ENCODE results near the gene VSIG10L.

The VSIG10L gene

GRCh38 chr19:51311351-51312257, 30.3 kb downstream of the VSIG10L start, which contains the start of gene IGLON5:
TSS of gene IGLON5 (plus strand) at chr19:51311644. CDS start at chr19:51311848, 204 bp downstream.
- no peak for FAIRE-seq

DNA sequence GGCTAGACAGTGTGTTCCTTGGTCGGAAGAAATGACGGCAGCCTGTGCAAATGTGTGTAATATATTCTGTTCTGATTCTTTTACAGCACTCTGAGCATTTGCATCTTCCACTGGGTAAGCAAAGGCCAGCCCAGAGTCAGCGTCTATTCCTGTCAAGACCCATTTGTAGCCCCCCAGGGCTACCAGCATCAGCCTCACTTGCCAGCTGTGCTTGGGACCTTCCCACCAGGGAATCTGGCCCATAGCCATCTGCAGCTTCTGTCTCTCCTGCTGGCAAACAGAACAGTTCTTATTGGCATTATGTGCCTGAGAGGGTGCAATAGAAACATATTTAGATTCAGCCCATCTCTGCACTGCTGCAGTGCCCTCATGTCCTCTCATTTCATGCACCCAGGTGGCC, 36.5 kb downstream of the VSIG10L start:
- FAIRE-seq: no peak

DNA sequence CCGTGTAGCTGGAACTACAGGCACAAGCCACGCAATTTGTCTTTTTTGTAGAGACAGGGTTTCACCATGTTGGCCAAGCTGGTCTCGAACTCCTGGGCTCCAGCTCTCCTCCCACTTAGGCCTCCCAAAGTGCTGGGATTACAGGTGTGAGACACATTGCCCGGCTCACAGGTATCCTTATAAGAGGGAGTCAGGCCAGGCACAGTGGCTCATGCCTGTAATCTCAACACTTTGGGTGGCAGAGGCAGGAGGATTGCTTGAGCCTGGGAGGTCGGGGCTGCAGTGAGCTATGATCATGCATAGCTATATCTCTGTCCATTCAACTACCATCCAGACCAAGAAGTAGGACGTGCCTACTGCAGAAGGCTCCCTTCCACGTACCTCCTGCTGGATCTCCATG, 40.7 kb downstream of the VSIG10L start:
- FAIRE-seq: no peak

GRCh38 chr19:51297406-51297805, 44.5 kb downstream of the VSIG10L start:
- FAIRE-seq: no peak

DNA sequence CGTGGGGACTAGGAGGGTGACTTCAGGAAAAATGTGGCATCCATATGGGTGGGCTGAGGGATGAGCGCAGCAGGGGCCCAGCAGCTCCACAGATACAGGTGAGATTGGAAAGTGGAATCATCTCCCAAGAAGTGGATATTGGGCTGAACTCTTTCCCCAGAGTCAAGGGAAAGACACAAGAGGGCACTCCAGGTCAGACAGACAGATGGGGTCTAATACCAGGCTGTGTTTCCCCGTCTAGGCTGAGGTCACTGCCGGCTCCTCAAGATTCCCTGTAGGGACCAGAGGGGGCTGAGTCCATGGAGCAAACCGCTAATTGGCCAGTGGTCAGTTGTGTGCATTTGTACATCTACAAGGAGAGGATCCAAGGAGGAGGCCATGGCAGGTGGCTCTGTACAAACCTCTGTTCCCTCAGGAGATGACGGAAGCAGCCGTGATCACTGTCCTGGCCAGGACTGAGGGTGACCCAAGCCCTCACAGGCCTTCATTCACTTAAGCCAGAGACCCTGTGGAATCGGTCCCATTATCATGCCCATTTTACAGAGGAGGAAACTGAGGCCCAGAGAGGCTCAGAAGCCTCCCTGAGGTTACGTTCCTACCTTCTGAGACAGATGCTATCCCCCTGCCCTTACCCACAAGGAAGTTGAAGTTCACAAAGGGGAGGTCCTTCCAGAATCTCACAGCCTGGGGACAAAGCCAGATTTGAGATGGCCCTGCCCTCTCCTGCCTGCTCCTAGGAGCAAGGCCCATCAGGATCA, 45.4 kb downstream of the VSIG10L start:
- no peak for FAIRE-seq

- no peak for FAIRE-seq
Observed at GRCh38 chr19:51295382-51296126, 46.4 kb downstream of the VSIG10L start.

- FAIRE-seq: no peak
Observed at GRCh38 chr19:51294977-51295375, 47.0 kb downstream of the VSIG10L start.

GRCh38 chr19:51294211-51294976, 47.5 kb downstream of the VSIG10L start:
- no peak for FAIRE-seq

DNA sequence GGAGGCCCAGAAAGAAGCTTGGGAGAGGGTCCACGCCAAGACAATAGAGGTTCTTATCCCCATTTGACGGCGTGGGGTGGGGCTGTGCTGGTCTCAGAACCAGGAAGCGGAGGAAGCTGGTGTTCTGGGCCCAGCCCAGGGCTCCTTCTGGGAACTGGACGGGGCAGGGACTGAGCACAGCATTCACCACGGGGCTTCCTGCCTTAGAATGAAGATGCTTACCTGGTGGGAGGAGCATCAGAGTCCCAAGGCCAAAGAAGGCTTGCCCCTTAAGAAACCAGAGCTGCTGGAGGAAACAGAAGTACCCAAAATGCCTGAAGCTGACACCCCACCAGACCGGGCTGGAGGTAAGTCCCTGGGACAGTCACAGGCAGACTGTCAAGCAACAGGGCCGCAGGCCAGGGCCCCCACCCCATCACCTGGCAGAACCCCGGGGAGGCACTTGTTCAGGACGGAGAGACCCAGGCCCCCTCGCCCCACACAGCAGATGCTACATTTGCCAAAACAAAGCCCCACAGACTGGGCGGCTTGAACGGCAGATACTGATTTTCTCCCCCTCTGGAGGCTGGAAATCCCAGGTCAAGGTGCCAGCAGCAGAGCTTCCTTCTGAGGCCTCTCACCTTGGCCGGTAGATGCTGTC, 48.2 kb downstream of the VSIG10L start:
- FAIRE-seq: no peak

- FAIRE-seq: no peak
Observed at GRCh38 chr19:51292971-51293370, 49.0 kb downstream of the VSIG10L start.

- no peak for FAIRE-seq
Observed at GRCh38 chr19:51289635-51290034, 52.3 kb downstream of the VSIG10L start.

DNA sequence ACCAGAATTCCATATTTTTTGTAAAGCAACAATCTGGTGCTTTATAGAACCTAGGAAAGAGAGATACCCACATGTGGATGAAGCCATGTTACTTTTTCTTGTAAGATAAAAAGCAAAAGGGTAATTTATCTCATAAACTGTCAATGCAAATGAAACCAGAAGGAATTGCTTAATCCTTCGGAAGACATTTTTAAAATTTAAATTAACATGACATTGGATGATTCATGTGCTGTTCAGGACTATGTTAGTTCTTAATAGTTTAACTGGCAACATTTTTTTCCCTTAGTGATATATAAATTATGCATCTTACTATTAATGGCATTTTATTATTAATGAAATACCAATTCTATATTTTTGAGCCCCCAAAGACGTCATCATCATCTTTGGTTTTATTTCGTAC, 56.3 kb downstream of the VSIG10L start:
- FAIRE-seq: no peak

- FAIRE-seq: no peak
Observed at GRCh38 chr19:51282335-51282734, 59.6 kb downstream of the VSIG10L start.

Data from TTC549 (cell line).